ENCODE data around the gene ACACB.

The ACACB gene

GRCh38 chr12:109246221-109246620 is 129.8 kb downstream of the ACACB start:
- Histone ChIP-seq H3K4me1 (ENCODE audit: insufficient read depth, low read length) (peaks cover 9% of the 10 kb centered on the region), H3K9me3 (ENCODE audit: low read length) (no peaks in the 10 kb centered on the region), H3K4me3 (ENCODE audit: low read depth in 1 of 2, low read length in 2 of 2) (no peak overlapping the region), H3K36me3 (ENCODE audit: insufficient read depth, low read length) (peaks cover 79% of the 10 kb centered on the region), H3K27ac (ENCODE audit: low read depth, low read length) (no peak overlapping the region), H3K27me3 (ENCODE audit: control insufficient read depth in 1 of 2, insufficient read depth in 2 of 2, low read length in 2 of 2) (no peaks in the 10 kb centered on the region), H3K9ac (ENCODE audit: low read length) (no peak overlapping the region)

- Histone ChIP-seq H3K27ac (ENCODE audit: low read depth, low read length) (no peak overlapping the region), H3K4me3 (ENCODE audit: low read depth in 1 of 2, low read length in 2 of 2) (no peak overlapping the region), H3K36me3 (ENCODE audit: insufficient read depth, low read length) (peaks cover 78% of the 10 kb centered on the region), H3K9ac (ENCODE audit: low read length) (no peak overlapping the region), H3K9me3 (ENCODE audit: low read length) (no peaks in the 10 kb centered on the region), H3K4me1 (ENCODE audit: insufficient read depth, low read length) (peaks cover 9% of the 10 kb centered on the region), H3K27me3 (ENCODE audit: control insufficient read depth in 1 of 2, insufficient read depth in 2 of 2, low read length in 2 of 2) (no peaks in the 10 kb centered on the region)
Measured at GRCh38 chr12:109247831-109248654, 131.7 kb downstream of the ACACB start.

GRCh38 chr12:109250523-109250922 is 134.1 kb downstream of the ACACB start:
- Histone ChIP-seq H3K9ac (ENCODE audit: low read length) (no peak overlapping the region), H3K27ac (ENCODE audit: low read depth, low read length) (no peak overlapping the region), H3K27me3 (ENCODE audit: control insufficient read depth in 1 of 2, insufficient read depth in 2 of 2, low read length in 2 of 2) (no peaks in the 10 kb centered on the region), H3K4me1 (ENCODE audit: insufficient read depth, low read length) (peaks cover 9% of the 10 kb centered on the region), H3K4me3 (ENCODE audit: low read depth in 1 of 2, low read length in 2 of 2) (no peak overlapping the region), H3K9me3 (ENCODE audit: low read length) (peaks cover 4% of the 10 kb centered on the region), H3K36me3 (ENCODE audit: insufficient read depth, low read length) (peaks cover 80% of the 10 kb centered on the region)

- no peak overlapping the region for H3K9ac ChIP-seq (ENCODE audit: low read length)
- no peak overlapping the region for H3K27ac ChIP-seq (ENCODE audit: low read depth, low read length)
- H3K36me3 ChIP-seq (ENCODE audit: insufficient read depth, low read length) = peaks cover 77% of the 10 kb centered on the region
- peaks cover 9% of the 10 kb centered on the region for H3K4me1 ChIP-seq (ENCODE audit: insufficient read depth, low read length)
- no peaks in the 10 kb centered on the region for H3K27me3 ChIP-seq (ENCODE audit: control insufficient read depth in 1 of 2, insufficient read depth in 2 of 2, low read length in 2 of 2)
- peaks cover 4% of the 10 kb centered on the region for H3K9me3 ChIP-seq (ENCODE audit: low read length)
- H3K4me3 ChIP-seq (ENCODE audit: low read depth in 1 of 2, low read length in 2 of 2) = no peak overlapping the region
Measured at GRCh38 chr12:109252799-109253198, 136.4 kb downstream of the ACACB start.

GRCh38 chr12:109253913-109254544 is 137.6 kb downstream of the ACACB start:
- peaks cover 80% of the 10 kb centered on the region for H3K36me3 ChIP-seq (ENCODE audit: insufficient read depth, low read length)
- H3K4me3 ChIP-seq (ENCODE audit: low read depth in 1 of 2, low read length in 2 of 2) = no peak overlapping the region
- no peak overlapping the region for H3K9ac ChIP-seq (ENCODE audit: low read length)
- peaks cover 9% of the 10 kb centered on the region for H3K4me1 ChIP-seq (ENCODE audit: insufficient read depth, low read length)
- peaks cover 4% of the 10 kb centered on the region for H3K9me3 ChIP-seq (ENCODE audit: low read length)
- no peaks in the 10 kb centered on the region for H3K27me3 ChIP-seq (ENCODE audit: control insufficient read depth in 1 of 2, insufficient read depth in 2 of 2, low read length in 2 of 2)
- H3K27ac ChIP-seq (ENCODE audit: low read depth, low read length) = no peak overlapping the region

- Histone ChIP-seq H3K9ac (ENCODE audit: low read length) (no peak overlapping the region), H3K27me3 (ENCODE audit: control insufficient read depth in 1 of 2, insufficient read depth in 2 of 2, low read length in 2 of 2) (no peaks in the 10 kb centered on the region), H3K4me1 (ENCODE audit: insufficient read depth, low read length) (peaks cover 7% of the 10 kb centered on the region), H3K27ac (ENCODE audit: low read depth, low read length) (no peak overlapping the region), H3K4me3 (ENCODE audit: low read depth in 1 of 2, low read length in 2 of 2) (no peak overlapping the region), H3K36me3 (ENCODE audit: insufficient read depth, low read length) (peaks cover 91% of the 10 kb centered on the region), H3K9me3 (ENCODE audit: low read length) (peaks cover 4% of the 10 kb centered on the region)
Measured at GRCh38 chr12:109255377-109255776, 139.0 kb downstream of the ACACB start.

GRCh38 chr12:109256011-109256410 is 139.6 kb downstream of the ACACB start:
- Histone ChIP-seq H3K27me3 (ENCODE audit: control insufficient read depth in 1 of 2, insufficient read depth in 2 of 2, low read length in 2 of 2) (no peaks in the 10 kb centered on the region), H3K36me3 (ENCODE audit: insufficient read depth, low read length) (peaks cover 91% of the 10 kb centered on the region), H3K4me3 (ENCODE audit: low read depth in 1 of 2, low read length in 2 of 2) (no peak overlapping the region), H3K4me1 (ENCODE audit: insufficient read depth, low read length) (peaks cover under 1% of the 10 kb centered on the region), H3K9ac (ENCODE audit: low read length) (no peak overlapping the region), H3K9me3 (ENCODE audit: low read length) (peaks cover 4% of the 10 kb centered on the region), H3K27ac (ENCODE audit: low read depth, low read length) (no peak overlapping the region)

- Histone ChIP-seq H3K4me3 (ENCODE audit: low read depth in 1 of 2, low read length in 2 of 2) (no peak overlapping the region), H3K36me3 (ENCODE audit: insufficient read depth, low read length) (peaks cover 83% of the 10 kb centered on the region), H3K4me1 (ENCODE audit: insufficient read depth, low read length) (no peaks in the 10 kb centered on the region), H3K9me3 (ENCODE audit: low read length) (peaks cover 4% of the 10 kb centered on the region), H3K9ac (ENCODE audit: low read length) (no peak overlapping the region), H3K27me3 (ENCODE audit: control insufficient read depth in 1 of 2, insufficient read depth in 2 of 2, low read length in 2 of 2) (no peaks in the 10 kb centered on the region), H3K27ac (ENCODE audit: low read depth, low read length) (no peak overlapping the region)
Measured at GRCh38 chr12:109258201-109258600, 141.8 kb downstream of the ACACB start.

- Histone ChIP-seq H3K4me3 (ENCODE audit: low read depth in 1 of 2, low read length in 2 of 2) (no peak overlapping the region), H3K36me3 (ENCODE audit: insufficient read depth, low read length) (peaks cover 82% of the 10 kb centered on the region), H3K4me1 (ENCODE audit: insufficient read depth, low read length) (no peaks in the 10 kb centered on the region), H3K9me3 (ENCODE audit: low read length) (peaks cover 1% of the 10 kb centered on the region), H3K27me3 (ENCODE audit: control insufficient read depth in 1 of 2, insufficient read depth in 2 of 2, low read length in 2 of 2) (no peaks in the 10 kb centered on the region), H3K27ac (ENCODE audit: low read depth, low read length) (no peak overlapping the region), H3K9ac (ENCODE audit: low read length) (no peak overlapping the region)
Measured at GRCh38 chr12:109258607-109259544, 142.5 kb downstream of the ACACB start.

- peaks cover 82% of the 10 kb centered on the region for H3K36me3 ChIP-seq (ENCODE audit: insufficient read depth, low read length)
- no peaks in the 10 kb centered on the region for H3K9me3 ChIP-seq (ENCODE audit: low read length)
Measured at GRCh38 chr12:109259545-109259895, 143.1 kb downstream of the ACACB start.

GRCh38 chr12:109261087-109261486 is 144.7 kb downstream of the ACACB start:
- Histone ChIP-seq H3K9ac (ENCODE audit: low read length) (no peak overlapping the region), H3K27me3 (ENCODE audit: control insufficient read depth in 1 of 2, insufficient read depth in 2 of 2, low read length in 2 of 2) (no peaks in the 10 kb centered on the region), H3K4me1 (ENCODE audit: insufficient read depth, low read length) (peaks cover 19% of the 10 kb centered on the region), H3K4me3 (ENCODE audit: low read depth in 1 of 2, low read length in 2 of 2) (no peak overlapping the region), H3K27ac (ENCODE audit: low read depth, low read length) (no peak overlapping the region), H3K9me3 (ENCODE audit: low read length) (no peaks in the 10 kb centered on the region), H3K36me3 (ENCODE audit: insufficient read depth, low read length) (peaks cover 82% of the 10 kb centered on the region)

More at GRCh38 chr12:109259545-109259895, 143.1 kb downstream of the ACACB start:
- peaks cover 5% of the 10 kb centered on the region for H3K4me1 ChIP-seq (ENCODE audit: insufficient read depth, low read length)
- no peak overlapping the region for H3K27ac ChIP-seq (ENCODE audit: low read depth, low read length)
- H3K4me3 ChIP-seq (ENCODE audit: low read depth in 1 of 2, low read length in 2 of 2) = no peak overlapping the region
- H3K27me3 ChIP-seq (ENCODE audit: control insufficient read depth in 1 of 2, insufficient read depth in 2 of 2, low read length in 2 of 2) = no peaks in the 10 kb centered on the region
- no peak overlapping the region for H3K9ac ChIP-seq (ENCODE audit: low read length)
